Calu3 (cell line): ENCODE results near the gene OR2V1. TPM values are rescaled to one million over a fixed set of nuclear protein-coding genes. Genes with fewer than 3 reads are reported as not detected.
"Not testable (repeated sequence)": the region's sequence is repeated elsewhere in the genome, so short reads cannot be mapped to it uniquely, and the experiment has no call there.

Source experiments
- BruUV-seq: library from RNA; stranded (reverse); fragments of 400-500 nt; replicated peaks from 2 replicates; lab custom pipeline; 2021; lab: Mats Ljungman, UMichigan
- CTCF ChIA-PET: fragments of 300-600 bp; sonication (Branson Sonifier 250); formaldehyde crosslinking; loops from one replicate; lab custom pipeline; 2022; ENCODE audit warnings: antibody characterized with exemption; lab: Charles Lee
- DNase-seq: peaks from one replicate; pipeline ENCODE4 v3.0.0; 2022
- H3K27ac Mint-ChIP-seq: one replicate; pipeline ENCODE4 v1.8.0; 2022; ENCODE audit warnings: mixed read lengths; ENCODE audit not compliant: unreplicated experiment
- H3K27me3 Mint-ChIP-seq: one replicate; pipeline ENCODE4 v1.8.0; 2022; ENCODE audit warnings: mixed read lengths; ENCODE audit not compliant: unreplicated experiment
- H3K36me3 Mint-ChIP-seq: one replicate; pipeline ENCODE4 v1.8.0; 2022; ENCODE audit warnings: mild to moderate bottlenecking, moderate library complexity, mixed read lengths; ENCODE audit not compliant: insufficient read depth, unreplicated experiment
- H3K4me1 Mint-ChIP-seq: one replicate; pipeline ENCODE4 v1.8.0; 2022; ENCODE audit warnings: mild to moderate bottlenecking, low read depth, mixed read lengths; ENCODE audit not compliant: unreplicated experiment
- H3K4me3 Mint-ChIP-seq: one replicate; pipeline ENCODE4 v1.8.0; 2022; ENCODE audit warnings: mild to moderate bottlenecking, low read depth, moderate library complexity, mixed read lengths; ENCODE audit not compliant: unreplicated experiment
- H3K9me3 Mint-ChIP-seq: one replicate; pipeline ENCODE4 v1.8.0; 2022; ENCODE audit warnings: low read depth, mixed read lengths; ENCODE audit not compliant: unreplicated experiment
- intact Hi-C: fragments of 100-400 bp; cut with micrococcal nuclease; formaldehyde crosslinking; loops from one replicate; pipeline ENCODE4 v1.10.0; 2022; ENCODE audit not compliant: unreplicated experiment
- total RNA-seq: library from RNA; stranded (reverse); gene quantifications from 2 replicates; pipeline ENCODE4 v1.2.3, GENCODE V29; 2022
- TF ChIP-seq, protein P1 (sequence below): fragments of 200-600 bp; IDR thresholded peaks from one replicate; pipeline ENCODE4 v1.8.0; 2022; ENCODE audit warnings: antibody characterized with exemption; ENCODE audit not compliant: unreplicated experiment

Gene OR2V1
- total RNA-seq, 1 experiment from 2014 or later = not detected

- intact Hi-C loops = not testable (repeated sequence)
Measured at GRCh38 chr5:181101030-181101641, 29.8 kb downstream of the OR2V1 start.

DNA sequence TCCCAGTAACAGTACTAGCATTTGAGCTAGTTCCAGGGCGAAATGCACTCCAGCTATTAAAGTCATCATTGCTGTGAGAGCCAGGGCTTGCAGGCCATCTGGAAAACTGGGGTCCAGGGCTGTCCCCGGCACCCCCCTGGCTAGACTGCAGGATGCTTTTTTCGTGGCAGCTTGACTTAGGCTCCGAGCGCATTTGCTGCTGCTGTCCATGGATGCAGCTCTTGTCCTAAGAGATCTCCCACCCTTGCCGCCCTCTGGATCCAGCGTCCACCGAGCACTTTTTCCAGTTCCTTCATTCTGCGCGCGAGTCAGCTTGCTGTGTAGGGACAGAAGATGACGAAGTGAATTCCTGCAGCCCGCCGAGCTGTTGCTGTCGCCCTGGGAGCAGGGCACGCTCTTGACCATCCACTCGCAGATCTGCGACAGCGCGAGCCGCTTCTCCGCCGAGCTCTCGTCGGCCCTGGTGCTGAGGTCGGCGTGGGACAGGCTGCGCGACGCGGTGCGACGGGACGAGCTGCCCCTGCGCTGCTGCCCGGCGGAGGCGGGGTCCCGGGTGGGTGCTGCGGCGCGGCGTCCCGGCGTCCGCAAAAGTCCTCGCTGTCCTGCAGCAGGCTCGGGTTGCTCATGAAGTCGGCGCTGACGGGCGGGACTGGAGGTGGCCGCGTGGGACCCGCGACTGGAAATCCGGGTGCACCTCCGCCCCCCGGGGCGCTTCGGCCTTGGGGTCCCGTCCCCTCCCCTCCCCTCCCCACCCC is 30.7 kb downstream of the OR2V1 start:
- Mint-ChIP-seq H3K36me3 (peaks cover 5% of the 10 kb centered on the region), H3K4me3 (no peak overlapping the region), H3K27ac (no peak overlapping the region), H3K9me3 (no peaks in the 10 kb centered on the region), H3K4me1 (peaks cover 14% of the 10 kb centered on the region), H3K27me3 (peaks cover 36% of the 10 kb centered on the region)
- TF ChIP-seq, protein P1, sequence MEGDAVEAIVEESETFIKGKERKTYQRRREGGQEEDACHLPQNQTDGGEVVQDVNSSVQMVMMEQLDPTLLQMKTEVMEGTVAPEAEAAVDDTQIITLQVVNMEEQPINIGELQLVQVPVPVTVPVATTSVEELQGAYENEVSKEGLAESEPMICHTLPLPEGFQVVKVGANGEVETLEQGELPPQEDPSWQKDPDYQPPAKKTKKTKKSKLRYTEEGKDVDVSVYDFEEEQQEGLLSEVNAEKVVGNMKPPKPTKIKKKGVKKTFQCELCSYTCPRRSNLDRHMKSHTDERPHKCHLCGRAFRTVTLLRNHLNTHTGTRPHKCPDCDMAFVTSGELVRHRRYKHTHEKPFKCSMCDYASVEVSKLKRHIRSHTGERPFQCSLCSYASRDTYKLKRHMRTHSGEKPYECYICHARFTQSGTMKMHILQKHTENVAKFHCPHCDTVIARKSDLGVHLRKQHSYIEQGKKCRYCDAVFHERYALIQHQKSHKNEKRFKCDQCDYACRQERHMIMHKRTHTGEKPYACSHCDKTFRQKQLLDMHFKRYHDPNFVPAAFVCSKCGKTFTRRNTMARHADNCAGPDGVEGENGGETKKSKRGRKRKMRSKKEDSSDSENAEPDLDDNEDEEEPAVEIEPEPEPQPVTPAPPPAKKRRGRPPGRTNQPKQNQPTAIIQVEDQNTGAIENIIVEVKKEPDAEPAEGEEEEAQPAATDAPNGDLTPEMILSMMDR = no peak
- no peak for DNase-seq
- CTCF ChIA-PET = interaction anchor here (0.6 kb wide), 1 partner anchor 102 kb away, joined by 7 read pairs; no protein-coding TSS in a partner anchor
- intact Hi-C loops = no loop called here
- no TSS peak for BruUV-seq

More at GRCh38 chr5:181101030-181101641, 29.8 kb downstream of the OR2V1 start:
- BruUV-seq, H3K27ac Mint-ChIP-seq, DNase-seq, H3K36me3 Mint-ChIP-seq, H3K4me3 Mint-ChIP-seq, H3K9me3 Mint-ChIP-seq, CTCF ChIA-PET: not testable (repeated sequence)
- H3K27me3 Mint-ChIP-seq = peaks cover 45% of the 10 kb centered on the region
- peaks cover 14% of the 10 kb centered on the region for H3K4me1 Mint-ChIP-seq

GRCh38 chr5:181099602-181100086 is 31.3 kb downstream of the OR2V1 start:
- CTCF ChIA-PET = interaction anchor here (0.6 kb wide), 1 partner anchor 103 kb away, joined by 7 read pairs; no protein-coding TSS in a partner anchor
- DNase-seq = no peak
- Mint-ChIP-seq H3K36me3 (peaks cover 5% of the 10 kb centered on the region), H3K27ac (no peak overlapping the region), H3K4me1 (peaks cover 10% of the 10 kb centered on the region), H3K27me3 (peaks cover 30% of the 10 kb centered on the region), H3K9me3 (no peaks in the 10 kb centered on the region), H3K4me3 (no peak overlapping the region)
- TF ChIP-seq, protein P1 = no peak
- BruUV-seq = no TSS peak
- intact Hi-C loops = no loop called here

DNA sequence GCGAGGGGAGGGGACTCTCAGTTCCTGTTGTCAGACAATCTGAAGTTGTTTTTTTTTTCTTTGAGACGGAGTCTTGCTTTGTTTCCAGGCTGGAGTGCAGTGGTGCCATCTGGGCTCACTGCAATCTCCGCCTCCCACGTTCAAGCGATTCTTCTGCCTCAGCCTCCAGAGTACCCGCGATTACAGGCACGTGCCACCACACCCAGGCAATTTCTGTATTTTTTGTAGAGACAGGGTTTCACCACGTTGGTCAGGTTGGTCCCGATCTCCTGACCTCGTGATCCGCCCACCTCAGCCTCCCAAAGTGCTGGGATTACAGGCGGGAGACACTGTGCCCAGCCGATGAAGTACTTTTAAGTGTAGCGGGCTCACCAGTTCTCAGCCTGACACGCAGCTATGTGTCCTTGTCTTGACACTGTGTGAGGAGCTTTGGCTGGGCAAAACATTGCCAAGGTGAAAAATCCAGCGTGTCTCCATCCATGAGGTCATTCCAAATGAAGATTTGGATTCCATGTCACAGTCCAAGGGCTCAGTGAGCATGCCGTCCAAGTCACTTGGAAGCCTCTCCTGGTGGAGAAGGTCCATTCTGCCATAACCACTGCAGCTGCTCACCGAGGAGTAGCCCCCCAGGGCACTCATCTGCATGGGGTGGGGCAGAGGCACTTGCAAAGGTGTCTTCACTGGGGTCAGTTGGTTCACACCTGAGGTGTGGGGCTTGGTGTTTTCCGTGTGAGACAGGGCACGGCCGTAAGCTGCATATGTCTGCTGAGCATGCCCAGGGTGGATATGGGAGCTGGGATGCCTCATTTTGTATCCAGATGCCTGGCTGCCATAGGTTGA is 32.0 kb downstream of the OR2V1 start:
- H3K27me3 Mint-ChIP-seq = peaks cover 23% of the 10 kb centered on the region
- no peak for DNase-seq
- no peak overlapping the region for H3K27ac Mint-ChIP-seq
- H3K4me1 Mint-ChIP-seq = peaks cover 3% of the 10 kb centered on the region
- intact Hi-C loops = no loop called here
- H3K9me3 Mint-ChIP-seq = no peaks in the 10 kb centered on the region
- CTCF ChIA-PET = no interaction called here
- TF ChIP-seq, protein P1 = no peak
- H3K4me3 Mint-ChIP-seq = no peak overlapping the region
- BruUV-seq = no TSS peak
- peaks cover 1% of the 10 kb centered on the region for H3K36me3 Mint-ChIP-seq

- BruUV-seq, intact Hi-C loops, H3K4me1 Mint-ChIP-seq, H3K36me3 Mint-ChIP-seq, H3K9me3 Mint-ChIP-seq, DNase-seq, H3K4me3 Mint-ChIP-seq, H3K27ac Mint-ChIP-seq: not testable (repeated sequence)
- CTCF ChIA-PET = interaction anchor here (0.6 kb wide), 1 partner anchor 633 kb away, joined by 6 read pairs; no protein-coding TSS in a partner anchor
- H3K27me3 Mint-ChIP-seq = peaks cover 28% of the 10 kb centered on the region
Measured at GRCh38 chr5:181097759-181098491, 33.0 kb downstream of the OR2V1 start.

DNA sequence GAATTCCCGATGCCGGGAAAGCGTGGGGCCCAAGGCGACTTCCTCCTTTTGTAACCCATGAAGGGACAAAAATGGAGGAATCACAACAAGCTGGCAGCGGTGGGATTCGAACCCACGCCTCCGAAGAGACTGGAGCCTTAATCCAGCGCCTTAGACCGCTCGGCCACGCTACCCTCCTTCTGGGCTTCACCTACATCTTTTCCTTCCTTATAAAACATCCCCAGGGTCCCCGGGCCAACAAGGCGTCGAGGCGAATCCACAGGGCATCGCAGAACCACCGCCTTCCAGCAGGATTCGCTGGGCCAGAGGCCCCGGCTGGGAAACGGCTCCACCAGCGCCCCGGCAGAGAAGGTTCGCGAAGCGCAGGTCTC is 33.6 kb downstream of the OR2V1 start:
- H3K4me3 Mint-ChIP-seq, H3K9me3 Mint-ChIP-seq, H3K4me1 Mint-ChIP-seq, DNase-seq, intact Hi-C loops, BruUV-seq, H3K27ac Mint-ChIP-seq, H3K36me3 Mint-ChIP-seq: not testable (repeated sequence)
- peaks cover 30% of the 10 kb centered on the region for H3K27me3 Mint-ChIP-seq
- CTCF ChIA-PET = interaction anchor here (0.6 kb wide), 1 partner anchor 633 kb away, joined by 6 read pairs; no protein-coding TSS in a partner anchor
